GM21360 (cell line): ENCODE results near the gene LAYN.

ENCODE experiments used
- ATAC-seq: cut with Tn5 transposase; IDR thresholded peaks from one replicate; pipeline ENCODE4 v1.9.1; 2021; ENCODE audit warnings: mild to moderate bottlenecking, moderate library complexity; ENCODE audit not compliant: unreplicated experiment

Gene LAYN

GRCh38 chr11:111589886-111590499, 49.5 kb downstream of the LAYN start:
- ATAC-seq, result no peak

GRCh38 chr11:111591187-111591960, 50.9 kb downstream of the LAYN start:
- ATAC-seq, result no peak

GRCh38 chr11:111592491-111592890, 52.0 kb downstream of the LAYN start:
- ATAC-seq, result no peak

- ATAC-seq, result no peak
Measured at GRCh38 chr11:111596319-111596718, 55.8 kb downstream of the LAYN start.

GRCh38 chr11:111598148-111598547, 57.6 kb downstream of the LAYN start:
- ATAC-seq, result no peak

- ATAC-seq, result no peak
Measured at GRCh38 chr11:111598559-111598958, 58.0 kb downstream of the LAYN start.

GRCh38 chr11:111601636-111601978, 61.1 kb downstream of the LAYN start:
- ATAC-seq, result no peak

- ATAC-seq, result peak; percentile 81
Measured at GRCh38 chr11:111601979-111602864, 61.7 kb downstream of the LAYN start, which contains the start of gene SIK2. SIK2 (plus strand) TSS chr11:111602449; CDS start chr11:111602564, 115 bp downstream.

GRCh38 chr11:111602865-111603610, 62.5 kb downstream of the LAYN start:
- ATAC-seq, result peak; percentile 11

- no peak for ATAC-seq
Measured at GRCh38 chr11:111603611-111604130, 63.2 kb downstream of the LAYN start.

GRCh38 chr11:111604392-111605009, 64.0 kb downstream of the LAYN start:
- ATAC-seq, result no peak

GRCh38 chr11:111605681-111606080, 65.2 kb downstream of the LAYN start:
- ATAC-seq, result no peak

- ATAC-seq, result no peak
Measured at GRCh38 chr11:111606986-111607385, 66.5 kb downstream of the LAYN start.

- ATAC-seq, result no peak
Measured at GRCh38 chr11:111607751-111608150, 67.2 kb downstream of the LAYN start.
